SU-DHL-6 (cell line): ENCODE data around the gene DNAI7.

Experiments used
- H2AFZ ChIP-seq: fragments of 200-600 bp; sonication (generic); 2 replicates; pipeline ENCODE4 v1.6.1; 2014; ENCODE audit warnings: low read depth, mild to moderate bottlenecking, moderate library complexity, mixed read lengths, antibody characterized with exemption, low read length; ENCODE audit not compliant: severe bottlenecking
- H3F3A ChIP-seq: fragments of 200-600 bp; shearing (Covaris generic); 2 replicates; pipeline ENCODE4 v1.6.0; 2016; ENCODE audit warnings: antibody characterized with exemption, mild to moderate bottlenecking; ENCODE audit not compliant: insufficient read depth
- H3K27ac ChIP-seq: fragments of 200-600 bp; sonication (generic); 2 replicates; pipeline ENCODE4 v1.5.1; 2016; ENCODE audit warnings: low read depth, mild to moderate bottlenecking, low read length, moderate library complexity, mixed read lengths
- H3K27me3 ChIP-seq: fragments of 200-600 bp; sonication (generic), shearing (Covaris generic); 2 replicates; pipeline ENCODE4 v1.6.0; 2014; ENCODE audit warnings: mild to moderate bottlenecking, low read length
- H3K36me3 ChIP-seq: fragments of 200-600 bp; sonication (generic); 2 replicates; pipeline ENCODE4 v1.6.1; 2014; ENCODE audit warnings: mild to moderate bottlenecking, low read length, mixed read lengths
- H3K4me2 ChIP-seq: fragments of 300-600, 200-600 bp; shearing (Covaris generic), sonication (generic); 2 replicates; pipeline ENCODE4 v1.6.0; 2014; ENCODE audit warnings: low read length, low read depth, mild to moderate bottlenecking; ENCODE audit not compliant: poor library complexity, severe bottlenecking
- H3K4me3 ChIP-seq: fragments of 200-600 bp; sonication (generic); 2 replicates; pipeline ENCODE4 v1.5.1; 2014; ENCODE audit warnings: antibody characterized with exemption, low read length, mild to moderate bottlenecking, mixed read lengths; ENCODE audit not compliant: insufficient read depth, poor library complexity, severe bottlenecking
- H3K79me2 ChIP-seq: fragments of 200-600 bp; sonication (generic); 2 replicates; pipeline ENCODE4 v1.6.1; 2014; ENCODE audit warnings: mild to moderate bottlenecking, low read length, moderate library complexity; ENCODE audit not compliant: insufficient read depth
- H3K9ac ChIP-seq: fragments of 200-600 bp; sonication (generic); 2 replicates; pipeline ENCODE4 v1.7.0; 2014; ENCODE audit warnings: mild to moderate bottlenecking, low read length
- H3K9me2 ChIP-seq: fragments of 200-600 bp; sonication (generic); replicated peaks from 2 replicates; pipeline ENCODE4 v1.6.1; 2014; ENCODE audit warnings: low read length; ENCODE audit not compliant: insufficient read depth
- H3K9me3 ChIP-seq: fragments of 200-600 bp; sonication (generic); 2 replicates; pipeline ENCODE4 v1.6.1; 2014; ENCODE audit warnings: low read length, mixed read lengths; ENCODE audit not compliant: insufficient read depth
- H4K20me1 ChIP-seq: fragments of 200-600 bp; sonication (generic); 2 replicates; pipeline ENCODE4 v1.6.1; 2014; ENCODE audit warnings: low read depth, mild to moderate bottlenecking, antibody characterized with exemption, low read length, moderate library complexity, mixed read lengths
- EZH2phosphoT487 ChIP-seq: fragments of 200-600 bp; sonication (generic), shearing (Covaris generic); conservative IDR thresholded peaks from 2 replicates; pipeline ENCODE4 v1.6.1; 2018; ENCODE audit warnings: mild to moderate bottlenecking, antibody characterized with exemption, low read length, moderate library complexity, mixed read lengths
- TF ChIP-seq, protein P1 (sequence below): fragments of 200-600 bp; sonication (generic); IDR thresholded peaks from one replicate; pipeline ENCODE4 v1.5.1; 2017; ENCODE audit warnings: antibody characterized with exemption, mild to moderate bottlenecking, low read length, moderate library complexity; ENCODE audit not compliant: insufficient read depth, poor library complexity, severe bottlenecking

The DNAI7 gene

DNA sequence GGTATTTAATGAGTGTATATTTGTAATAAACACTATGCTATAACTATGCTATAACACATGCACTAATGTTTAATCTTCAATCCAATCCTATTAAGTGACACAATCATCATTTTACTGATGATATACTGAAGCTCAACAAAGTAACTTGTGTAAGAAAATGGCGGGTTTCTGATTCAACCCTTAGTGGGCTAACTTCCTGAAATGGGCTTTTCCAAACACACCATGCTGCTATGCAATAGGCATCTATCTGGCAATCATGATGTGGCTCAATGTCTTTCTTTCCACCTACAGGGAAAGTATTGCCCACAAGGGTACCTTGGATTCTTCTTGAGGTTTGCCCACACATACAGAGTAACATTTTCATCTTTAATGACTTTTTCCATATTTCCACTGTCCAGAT lies 48.3 kb downstream of the DNAI7 start:
- no peaks in the 10 kb centered on the region for H4K20me1 ChIP-seq
- no peaks in the 10 kb centered on the region for H3K27me3 ChIP-seq
- H3F3A ChIP-seq, result no peaks in the 10 kb centered on the region
- no peak overlapping the region for H2AFZ ChIP-seq
- no peak overlapping the region for H3K4me2 ChIP-seq
- no peaks in the 10 kb centered on the region for H3K36me3 ChIP-seq
- no peak for TF ChIP-seq EZH2phosphoT487
- TF ChIP-seq, protein P1, sequence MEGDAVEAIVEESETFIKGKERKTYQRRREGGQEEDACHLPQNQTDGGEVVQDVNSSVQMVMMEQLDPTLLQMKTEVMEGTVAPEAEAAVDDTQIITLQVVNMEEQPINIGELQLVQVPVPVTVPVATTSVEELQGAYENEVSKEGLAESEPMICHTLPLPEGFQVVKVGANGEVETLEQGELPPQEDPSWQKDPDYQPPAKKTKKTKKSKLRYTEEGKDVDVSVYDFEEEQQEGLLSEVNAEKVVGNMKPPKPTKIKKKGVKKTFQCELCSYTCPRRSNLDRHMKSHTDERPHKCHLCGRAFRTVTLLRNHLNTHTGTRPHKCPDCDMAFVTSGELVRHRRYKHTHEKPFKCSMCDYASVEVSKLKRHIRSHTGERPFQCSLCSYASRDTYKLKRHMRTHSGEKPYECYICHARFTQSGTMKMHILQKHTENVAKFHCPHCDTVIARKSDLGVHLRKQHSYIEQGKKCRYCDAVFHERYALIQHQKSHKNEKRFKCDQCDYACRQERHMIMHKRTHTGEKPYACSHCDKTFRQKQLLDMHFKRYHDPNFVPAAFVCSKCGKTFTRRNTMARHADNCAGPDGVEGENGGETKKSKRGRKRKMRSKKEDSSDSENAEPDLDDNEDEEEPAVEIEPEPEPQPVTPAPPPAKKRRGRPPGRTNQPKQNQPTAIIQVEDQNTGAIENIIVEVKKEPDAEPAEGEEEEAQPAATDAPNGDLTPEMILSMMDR, result no peak
- H3K9me3 ChIP-seq, result no peaks in the 10 kb centered on the region
- no peak overlapping the region for H3K4me3 ChIP-seq
- H3K79me2 ChIP-seq, result no peaks in the 10 kb centered on the region
- no peak overlapping the region for H3K9ac ChIP-seq
- no peaks in the 10 kb centered on the region for H3K9me2 ChIP-seq
- H3K27ac ChIP-seq, result no peak overlapping the region

DNA sequence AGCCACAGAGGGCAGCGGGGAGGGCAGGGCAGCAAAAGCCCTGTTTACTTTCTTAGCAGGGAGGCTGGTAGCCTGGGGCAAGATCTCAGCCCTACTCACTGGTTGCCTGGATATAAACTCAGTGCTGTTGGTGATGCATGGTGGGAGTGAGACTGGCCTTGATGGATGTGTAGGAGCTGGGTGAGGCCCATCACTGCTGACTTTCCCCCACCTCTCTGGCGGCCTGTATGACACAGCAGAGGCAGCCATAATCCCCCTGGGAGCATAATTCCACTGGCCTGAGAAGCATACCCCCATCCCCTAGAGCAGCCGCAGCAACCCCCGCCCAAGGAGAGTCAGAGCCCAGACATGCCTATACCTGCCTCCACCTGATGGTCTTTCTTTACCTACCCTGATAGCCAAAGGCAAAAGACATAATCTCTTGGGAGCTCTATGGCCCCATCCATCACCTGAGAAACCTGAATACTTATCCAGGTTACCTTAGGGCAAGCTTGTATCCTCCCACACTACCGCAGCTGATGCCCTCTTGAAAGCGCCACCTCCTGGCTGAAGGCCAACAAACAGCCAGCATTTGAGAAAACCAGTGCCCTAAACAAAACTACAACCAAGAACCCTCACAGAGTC lies 59.3 kb downstream of the DNAI7 start:
- 0 out of 2 replicates have a peak, but pooled peaks cover 4% of the 10 kb centered on the region for H3F3A ChIP-seq
- TF ChIP-seq EZH2phosphoT487, result no peak
- TF ChIP-seq, protein P1, result peak; percentile 71
- H3K9ac ChIP-seq, result no peak overlapping the region
- H2AFZ ChIP-seq, result no peak overlapping the region
- no peak overlapping the region for H3K27ac ChIP-seq
- H3K4me3 ChIP-seq, result no peak overlapping the region
- H4K20me1 ChIP-seq, result no peaks in the 10 kb centered on the region
- no peaks in the 10 kb centered on the region for H3K27me3 ChIP-seq
- H3K9me2 ChIP-seq, result no peaks in the 10 kb centered on the region
- H3K9me3 ChIP-seq, result no peaks in the 10 kb centered on the region
- H3K4me2 ChIP-seq, result no peak overlapping the region
- no peaks in the 10 kb centered on the region for H3K79me2 ChIP-seq
- H3K36me3 ChIP-seq, result no peaks in the 10 kb centered on the region

DNA sequence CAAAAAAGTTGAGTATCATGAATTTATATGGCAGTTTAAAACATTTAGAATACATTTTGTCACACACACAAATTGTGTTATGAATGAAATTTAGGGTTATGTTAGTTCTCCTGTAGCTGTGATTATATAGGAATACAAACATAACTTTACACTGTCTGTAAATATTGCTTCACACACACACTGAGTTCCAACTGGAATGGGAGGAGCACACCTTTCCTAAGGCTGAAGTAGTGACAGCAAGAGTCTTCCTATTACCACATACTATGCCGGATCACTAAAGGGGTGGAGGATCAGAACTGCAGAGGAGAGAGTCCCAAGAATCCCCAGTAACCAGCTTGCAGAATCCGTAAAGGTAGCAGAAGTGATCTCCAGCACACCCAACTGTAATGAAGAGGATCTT lies 63.7 kb downstream of the DNAI7 start:
- no peak overlapping the region for H2AFZ ChIP-seq
- H3K4me2 ChIP-seq, result no peak overlapping the region

More for the DNA sequence above, 63.7 kb downstream of the DNAI7 start:
- TF ChIP-seq, protein P1, result no peak
- no peak for TF ChIP-seq EZH2phosphoT487
- Histone ChIP-seq H3K4me3 (no peak overlapping the region), H3K27ac (no peak overlapping the region), H3K9ac (no peak overlapping the region), H3F3A (0 out of 2 replicates have a peak, but pooled peaks cover 4% of the 10 kb centered on the region), H4K20me1 (no peaks in the 10 kb centered on the region), H3K9me3 (no peaks in the 10 kb centered on the region), H3K36me3 (no peaks in the 10 kb centered on the region), H3K27me3 (no peaks in the 10 kb centered on the region), H3K79me2 (no peaks in the 10 kb centered on the region), H3K9me2 (no peaks in the 10 kb centered on the region)
